ENCODE data around the gene TLCD1.

TLCD1 gene

GRCh38 chr17:28719021-28719433 is 7.0 kb downstream of the TLCD1 start:
- DNase-seq (ENCODE audit: low read depth): no peak
- H3K4me3 ChIP-seq (ENCODE audit: low read depth, low read length): peak overlapping the region; percentile 99
- TF ChIP-seq CTCF (conservative IDR thresholded peaks at IDR 0.05; ENCODE audit: low read depth, low read length): no peak

- H3K4me3 ChIP-seq (ENCODE audit: low read depth, low read length): peak overlapping the region; percentile 80
- DNase-seq (ENCODE audit: low read depth): peak; percentile 18
- TF ChIP-seq CTCF (conservative IDR thresholded peaks at IDR 0.05; ENCODE audit: low read depth, low read length): no peak
These were observed 7.6 kb downstream of the TLCD1 start for GRCh38 chr17:28718333-28719020.

GRCh38 chr17:28717578-28718332 is 8.3 kb downstream of the TLCD1 start, which contains the start of gene RAB34:
TSS of gene RAB34 (minus strand) at chr17:28717868. CDS start at chr17:28717266, 602 bp downstream.
- H3K4me3 ChIP-seq (ENCODE audit: low read depth, low read length): peak within 1 kb of the TSS; percentile 80
- peak; percentile 83 for DNase-seq (ENCODE audit: low read depth)
- TF ChIP-seq CTCF (conservative IDR thresholded peaks at IDR 0.05; ENCODE audit: low read depth, low read length): no peak

GRCh38 chr17:28716740-28717577 is 9.1 kb downstream of the TLCD1 start:
- peak; percentile 46 for DNase-seq (ENCODE audit: low read depth)
- TF ChIP-seq CTCF (conservative IDR thresholded peaks at IDR 0.05; ENCODE audit: low read depth, low read length): no peak
- H3K4me3 ChIP-seq (ENCODE audit: low read depth, low read length): peak overlapping the region; percentile 80

- DNase-seq (ENCODE audit: low read depth): no peak
- no peak overlapping the region for H3K4me3 ChIP-seq (ENCODE audit: low read depth, low read length)
These were observed 10.8 kb downstream of the TLCD1 start for GRCh38 chr17:28715217-28715616.

GRCh38 chr17:28714281-28714680 is 11.8 kb downstream of the TLCD1 start:
- no peak for DNase-seq (ENCODE audit: low read depth)
- TF ChIP-seq CTCF (conservative IDR thresholded peaks at IDR 0.05; ENCODE audit: low read depth, low read length): no peak
- H3K4me3 ChIP-seq (ENCODE audit: low read depth, low read length): no peak overlapping the region

More at GRCh38 chr17:28715217-28715616, 10.8 kb downstream of the TLCD1 start:
- TF ChIP-seq CTCF (conservative IDR thresholded peaks at IDR 0.05; ENCODE audit: low read depth, low read length): no peak
